Osteoblast (primary cell): Measurements from ENCODE around the gene KRT85. TPM values are rescaled to one million over a fixed set of nuclear protein-coding genes. Genes with fewer than 3 reads are reported as not detected.

Experiments used
- DNase-seq: peaks from one replicate; pipeline ENCODE4 v3.0.0; 2011; ENCODE audit warnings: low spot score, mixed read lengths; ENCODE audit not compliant: insufficient read length; ENCODE audit errors: missing footprints
- H2AFZ ChIP-seq: 2 replicates; pipeline ENCODE4 v1.6.0; 2011; ENCODE audit warnings: mild to moderate bottlenecking, low read length
- H3K27ac ChIP-seq: 2 replicates; pipeline ENCODE4 v1.5.1; 2011; ENCODE audit warnings: mild to moderate bottlenecking, low read depth, low read length, moderate library complexity
- H3K27me3 ChIP-seq: 2 replicates; pipeline ENCODE4 v1.6.0; 2012; ENCODE audit warnings: mild to moderate bottlenecking, control low read depth, inconsistent platforms, low read length, moderate library complexity; ENCODE audit not compliant: insufficient read depth
- H3K36me3 ChIP-seq: 2 replicates; pipeline ENCODE4 v1.5.1; 2011; ENCODE audit warnings: mild to moderate bottlenecking, low read length, control low read depth, moderate library complexity; ENCODE audit not compliant: insufficient read depth
- H3K4me1 ChIP-seq: 2 replicates; pipeline ENCODE4 v1.5.1; 2011; ENCODE audit warnings: mild to moderate bottlenecking, low read length, control low read depth, moderate library complexity; ENCODE audit not compliant: insufficient read depth
- H3K4me2 ChIP-seq: 2 replicates; pipeline ENCODE4 v1.6.0; 2011; ENCODE audit warnings: mild to moderate bottlenecking, low read length; ENCODE audit not compliant: insufficient read depth
- H3K4me3 ChIP-seq: fragments of 200-600 bp; sonication (generic); 3 replicates; pipeline ENCODE4 v1.5.1; 2012; ENCODE audit warnings: mild to moderate bottlenecking, low read length, inconsistent platforms; ENCODE audit not compliant: insufficient read depth
- H3K79me2 ChIP-seq: 2 replicates; pipeline ENCODE4 v1.6.0; 2012; ENCODE audit warnings: mild to moderate bottlenecking, low read length, control low read depth, inconsistent platforms; ENCODE audit not compliant: insufficient read depth
- H3K9me3 ChIP-seq: 2 replicates; pipeline ENCODE4 v1.5.1; 2011; ENCODE audit warnings: low read depth, low read length, control low read depth
- H4K20me1 ChIP-seq: 2 replicates; pipeline ENCODE4 v1.6.0; 2012; ENCODE audit warnings: mild to moderate bottlenecking, low read length, control low read depth; ENCODE audit not compliant: insufficient read depth
- CTCF ChIP-seq: IDR thresholded peaks from 2 replicates; pipeline ENCODE4 v1.5.1; 2011; ENCODE audit warnings: mild to moderate bottlenecking, low read depth, low read length, moderate library complexity; ENCODE audit errors: extremely low read depth
- total RNA-seq: library from RNA; depleted of rRNA; stranded (reverse); fragments of >200 nt; gene quantifications from 2 replicates; pipeline ENCODE4 v1.2.3, GENCODE V29; 2012

Gene KRT85
- total RNA-seq, 1 donor = not detected

DNA sequence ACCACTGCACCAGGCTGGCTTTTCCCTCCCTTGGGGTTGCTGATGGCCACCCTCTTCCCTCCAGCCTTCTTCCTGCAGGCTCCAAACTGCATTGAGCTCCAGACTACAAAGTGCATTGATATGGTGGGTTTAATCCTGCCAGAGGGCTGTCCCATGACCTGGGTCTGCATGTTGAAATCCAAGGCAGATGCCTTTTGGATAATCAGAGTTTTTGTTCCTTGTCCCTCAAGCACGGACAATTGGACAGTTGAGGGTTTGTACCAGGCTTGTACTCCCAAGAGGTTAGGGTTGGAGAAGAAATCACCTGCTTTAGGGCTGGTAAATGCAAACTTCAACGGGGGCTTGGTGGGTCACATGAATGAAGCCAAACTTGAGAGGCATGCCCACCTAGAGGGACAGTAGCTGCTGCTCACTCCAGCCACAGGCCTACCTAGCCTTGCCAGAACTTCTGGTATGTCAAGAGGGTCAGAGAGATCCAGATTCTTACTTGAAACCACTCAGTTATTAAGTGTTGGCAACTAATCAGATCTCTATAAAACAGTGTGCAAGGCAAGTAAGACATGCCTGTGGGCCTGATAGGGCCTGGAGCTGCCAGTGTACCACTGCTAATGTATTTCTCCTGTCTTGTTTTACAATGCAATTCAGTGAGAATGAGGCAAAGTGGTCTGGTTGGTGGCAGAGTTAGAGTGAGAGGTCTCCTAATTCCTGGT is 24.3 kb downstream of the KRT85 start:
- Histone ChIP-seq H3K27me3 (peaks cover 40% of the 10 kb centered on the region), H3K4me3 (no peak overlapping the region), H4K20me1 (no peaks in the 10 kb centered on the region), H3K4me1 (no peaks in the 10 kb centered on the region), H3K4me2 (no peak overlapping the region), H3K79me2 (no peaks in the 10 kb centered on the region), H3K9me3 (no peaks in the 10 kb centered on the region), H3K27ac (no peak overlapping the region), H2AFZ (no peak overlapping the region), H3K36me3 (no peaks in the 10 kb centered on the region)
- TF ChIP-seq CTCF = no peak
- DNase-seq = peak; percentile 39

DNA sequence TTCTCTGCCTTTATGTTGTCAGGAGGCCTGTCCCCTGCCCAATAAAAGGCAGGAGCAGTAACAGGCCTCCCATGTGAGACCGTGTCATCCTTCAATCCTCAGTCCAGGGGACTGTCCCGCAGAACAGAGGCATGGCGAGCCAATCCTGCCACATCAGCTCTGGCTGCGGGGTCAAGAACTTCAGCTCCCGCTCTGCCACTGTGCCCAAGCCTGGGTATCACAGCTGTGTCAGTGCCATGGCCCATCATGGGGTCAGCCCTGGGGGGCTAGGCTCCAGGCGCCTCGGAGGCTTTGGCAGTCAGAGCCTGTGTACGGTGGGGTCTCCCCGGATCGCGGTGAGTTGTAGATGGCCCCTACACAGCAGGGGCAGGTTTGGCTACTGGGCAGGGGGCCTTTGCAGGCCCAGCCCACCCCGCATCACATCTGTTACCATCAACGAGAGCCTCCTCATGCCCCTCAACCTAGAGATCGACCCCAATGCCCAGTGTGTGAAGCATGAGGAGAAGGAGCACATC is 26.2 kb downstream of the KRT85 start:
- Histone ChIP-seq H2AFZ (no peak overlapping the region), H3K4me2 (no peak overlapping the region), H3K9me3 (no peaks in the 10 kb centered on the region), H3K27ac (no peak overlapping the region), H3K4me1 (no peaks in the 10 kb centered on the region), H3K79me2 (no peaks in the 10 kb centered on the region), H3K36me3 (no peaks in the 10 kb centered on the region), H3K27me3 (peaks cover 35% of the 10 kb centered on the region), H4K20me1 (no peaks in the 10 kb centered on the region), H3K4me3 (no peak overlapping the region)
- no peak for TF ChIP-seq CTCF
- no peak for DNase-seq

- Histone ChIP-seq H3K9me3 (peaks cover 3% of the 10 kb centered on the region), H3K79me2 (no peaks in the 10 kb centered on the region), H3K4me3 (no peak overlapping the region), H2AFZ (no peak overlapping the region), H3K36me3 (no peaks in the 10 kb centered on the region), H3K27me3 (peaks cover 41% of the 10 kb centered on the region), H4K20me1 (no peaks in the 10 kb centered on the region), H3K4me1 (no peaks in the 10 kb centered on the region), H3K4me2 (no peak overlapping the region), H3K27ac (no peak overlapping the region)
- peak; percentile 50 for DNase-seq
- TF ChIP-seq CTCF = no peak
Measured at GRCh38 chr12:52338241-52338960, 28.9 kb downstream of the KRT85 start.

- Histone ChIP-seq H3K9me3 (peaks cover 3% of the 10 kb centered on the region), H2AFZ (no peak overlapping the region), H3K4me2 (no peak overlapping the region), H3K4me3 (no peak overlapping the region), H3K4me1 (no peaks in the 10 kb centered on the region), H3K79me2 (no peaks in the 10 kb centered on the region), H3K36me3 (no peaks in the 10 kb centered on the region), H3K27me3 (peaks cover 32% of the 10 kb centered on the region), H3K27ac (no peak overlapping the region), H4K20me1 (no peaks in the 10 kb centered on the region)
- peak; percentile 23 for DNase-seq
- TF ChIP-seq CTCF = no peak
Measured at GRCh38 chr12:52337054-52337453, 30.2 kb downstream of the KRT85 start.
